GM12892 (cell line): Measurements from ENCODE around the gene SNX13.

Experiments
- POLR2A ChIP-seq: IDR thresholded peaks from 2 replicates; pipeline ENCODE4 v1.6.1; 2011; ENCODE audit warnings: low read depth, low read length, control low read depth
- POLR2AphosphoS5 ChIP-seq: IDR thresholded peaks from 2 replicates; pipeline ENCODE4 v1.6.1; 2011; ENCODE audit warnings: low read depth, low read length, control low read depth

GRCh38 chr7:17934094-17934493 is 6.2 kb downstream of the SNX13 start:
- no peak for TF ChIP-seq POLR2AphosphoS5
- TF ChIP-seq POLR2A = no peak
